ENCODE results near the gene ZNF329. TPM values are rescaled to one million over a fixed set of nuclear protein-coding genes. Genes with fewer than 3 reads are reported as not detected.
A peak's percentile ranks its signal among the peaks of the same experiment; 100 is the strongest.

Gene ZNF329
- total RNA-seq, 1 donor from 2014 or later: 9.2 TPM

- Mint-ChIP-seq H3K4me1 (ENCODE audit: low read depth) (no peaks in the 10 kb centered on the region), H3K4me3 (ENCODE audit: unreplicated experiment) (no peak overlapping the region), H3K9me3 (ENCODE audit: low read depth) (peaks cover 20% of the 10 kb centered on the region), H3K36me3 (ENCODE audit: low read depth) (peaks cover 41% of the 10 kb centered on the region), H3K27me3 (ENCODE audit: low read depth) (no peaks in the 10 kb centered on the region), H3K27ac (ENCODE audit: unreplicated experiment) (no peak overlapping the region)
- DNase-seq (ENCODE audit: low spot score): peak; percentile 76
- TF ChIP-seq CTCF (IDR thresholded peaks at IDR 0.05): no peak
Measured at GRCh38 chr19:58089846-58090245, 60.7 kb downstream of the ZNF329 start.

GRCh38 chr19:58088521-58089052 lies 62.0 kb downstream of the ZNF329 start:
- H3K36me3 Mint-ChIP-seq (ENCODE audit: low read depth): peaks cover 48% of the 10 kb centered on the region
- peaks cover 25% of the 10 kb centered on the region for H3K9me3 Mint-ChIP-seq (ENCODE audit: low read depth)
- H3K4me3 Mint-ChIP-seq (ENCODE audit: unreplicated experiment): no peak overlapping the region
- DNase-seq (ENCODE audit: low spot score): peak; percentile 65
- TF ChIP-seq CTCF (IDR thresholded peaks at IDR 0.05): no peak
- no peaks in the 10 kb centered on the region for H3K4me1 Mint-ChIP-seq (ENCODE audit: low read depth)
- H3K27ac Mint-ChIP-seq (ENCODE audit: unreplicated experiment): no peak overlapping the region
- H3K27me3 Mint-ChIP-seq (ENCODE audit: low read depth): no peaks in the 10 kb centered on the region

- Mint-ChIP-seq H3K4me3 (ENCODE audit: unreplicated experiment) (no peak overlapping the region), H3K36me3 (ENCODE audit: low read depth) (peaks cover 48% of the 10 kb centered on the region), H3K9me3 (ENCODE audit: low read depth) (peaks cover 26% of the 10 kb centered on the region), H3K4me1 (ENCODE audit: low read depth) (no peaks in the 10 kb centered on the region), H3K27ac (ENCODE audit: unreplicated experiment) (no peak overlapping the region), H3K27me3 (ENCODE audit: low read depth) (no peaks in the 10 kb centered on the region)
- peak; percentile 41 for DNase-seq (ENCODE audit: low spot score)
- no peak for TF ChIP-seq CTCF (IDR thresholded peaks at IDR 0.05)
Measured at GRCh38 chr19:58086825-58087710, 63.5 kb downstream of the ZNF329 start.

- H3K4me1 Mint-ChIP-seq (ENCODE audit: low read depth): no peaks in the 10 kb centered on the region
Measured at GRCh38 chr19:58085348-58085875, 65.2 kb downstream of the ZNF329 start.

More at GRCh38 chr19:58085348-58085875, 65.2 kb downstream of the ZNF329 start:
- no peak for TF ChIP-seq CTCF (IDR thresholded peaks at IDR 0.05)
- Mint-ChIP-seq H3K27me3 (ENCODE audit: low read depth) (no peaks in the 10 kb centered on the region), H3K27ac (ENCODE audit: unreplicated experiment) (no peak overlapping the region), H3K9me3 (ENCODE audit: low read depth) (peaks cover 32% of the 10 kb centered on the region), H3K4me3 (ENCODE audit: unreplicated experiment) (no peak overlapping the region), H3K36me3 (ENCODE audit: low read depth) (peaks cover 41% of the 10 kb centered on the region)
- DNase-seq (ENCODE audit: low spot score): no peak
